ENCODE results near the gene AQP3. TPM values are rescaled to one million over a fixed set of nuclear protein-coding genes. Genes with fewer than 3 reads are reported as not detected.

Gene AQP3
- total and polyA plus RNA-seq, 9 of the 15 experiments (the other 6 are each of a cell fraction or from before 2014, with no cell fraction given) = 4.2 to 31.5 (median 17.6) TPM

DNA sequence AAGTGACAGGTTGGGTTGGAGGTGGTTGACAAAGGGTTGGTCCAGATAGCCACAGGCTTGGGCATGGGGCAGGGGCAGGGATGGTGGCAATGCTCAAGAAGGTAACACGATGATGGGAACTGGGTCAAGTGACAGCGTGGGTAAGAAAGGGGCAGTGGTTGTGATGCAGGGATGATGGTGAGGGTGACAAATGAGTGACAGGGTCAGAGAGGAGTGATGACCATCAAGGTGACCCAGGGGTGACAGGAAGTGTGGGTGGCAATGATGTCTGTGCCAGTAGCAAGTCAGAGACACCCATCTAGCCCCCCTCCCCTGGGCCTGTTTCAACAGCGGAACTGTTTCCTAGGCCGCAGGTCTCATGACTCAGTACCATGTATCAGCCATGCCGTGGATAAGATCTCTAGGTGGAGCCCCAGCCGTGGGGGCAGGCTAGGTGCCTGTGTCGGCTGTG lies 20.5 kb downstream of the AQP3 start (continued):
- TF ChIP-seq ZNF197 (CRISPR knock-in tag; IDR thresholded peaks at IDR 0.05; ENCODE audit: low read depth) (no peak), CHD4 (IDR thresholded peaks at IDR 0.05; ENCODE audit: insufficient read depth, insufficient replicate concordance, low read depth, low read length, poor library complexity, severe bottlenecking) (no peak), HNRNPLL (IDR thresholded peaks at IDR 0.05; ENCODE audit: low read depth, low read length, poor library complexity, severe bottlenecking) (no peak), JUN (IDR thresholded peaks at IDR 0.05; ENCODE audit: borderline replicate concordance, low read depth, low read length) (0 out of 2 replicates have a peak, but pooled peaks have one; percentile 21), JUN (CRISPR knock-in tag; IDR thresholded peaks at IDR 0.05; ENCODE audit: borderline replicate concordance) (no peak), FOS (IDR thresholded peaks at IDR 0.05; ENCODE audit: extremely low read depth, insufficient read length) (no peak), SREBF1 (IDR thresholded peaks at IDR 0.05; ENCODE audit: borderline replicate concordance, low read depth, low read length) (no peak), HES1 (IDR thresholded peaks at IDR 0.05; ENCODE audit: low read depth) (no peak), NFIC (IDR thresholded peaks at IDR 0.05) (no peak), DPF2 (IDR thresholded peaks at IDR 0.05) (0 out of 2 replicates have a peak, but pooled peaks have one; percentile 20), BHLHE40 (IDR thresholded peaks at IDR 0.05; ENCODE audit: low read length) (peak; percentile 15; the same call in 1 of the 2 replicates), ZNF583 (CRISPR knock-in tag; IDR thresholded peaks at IDR 0.05) (0 out of 2 replicates have a peak, but pooled peaks have one; percentile 26), MEIS2 (IDR thresholded peaks at IDR 0.05; ENCODE audit: partially characterized antibody) (peak; percentile 50), CXXC5 (CRISPR knock-in tag; IDR thresholded peaks at IDR 0.05) (0 out of 2 replicates have a peak, but pooled peaks have one; percentile 10), CCNT2 (IDR thresholded peaks at IDR 0.05; ENCODE audit: borderline replicate concordance, extremely low read depth, insufficient read length, low read depth, low read length) (no peak), RBM22 (IDR thresholded peaks at IDR 0.05; ENCODE audit: low read depth, low read length, poor library complexity, severe bottlenecking) (no peak), RAD21 (CRISPR knock-in tag; conservative IDR thresholded peaks at IDR 0.05 in 1 of 2, IDR thresholded peaks at IDR 0.05 in 1 of 2) (no peak), PURB (CRISPR knock-in tag; IDR thresholded peaks at IDR 0.05; ENCODE audit: low read depth) (no peak), CEBPG (CRISPR knock-in tag; IDR thresholded peaks at IDR 0.05) (no peak), CEBPG (tag; conservative IDR thresholded peaks at IDR 0.05 in 1 of 2, IDR thresholded peaks at IDR 0.05 in 1 of 2) (no peak)
- TF ChIP-seq, protein P1, sequence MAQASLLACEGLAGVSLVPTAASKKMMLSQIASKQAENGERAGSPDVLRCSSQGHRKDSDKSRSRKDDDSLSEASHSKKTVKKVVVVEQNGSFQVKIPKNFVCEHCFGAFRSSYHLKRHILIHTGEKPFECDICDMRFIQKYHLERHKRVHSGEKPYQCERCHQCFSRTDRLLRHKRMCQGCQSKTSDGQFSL (CRISPR knock-in tag; IDR thresholded peaks at IDR 0.05) = no peak
- TF ChIP-seq, protein P1 (tag; IDR thresholded peaks at IDR 0.05) = no peak
- TF ChIP-seq, protein P2, sequence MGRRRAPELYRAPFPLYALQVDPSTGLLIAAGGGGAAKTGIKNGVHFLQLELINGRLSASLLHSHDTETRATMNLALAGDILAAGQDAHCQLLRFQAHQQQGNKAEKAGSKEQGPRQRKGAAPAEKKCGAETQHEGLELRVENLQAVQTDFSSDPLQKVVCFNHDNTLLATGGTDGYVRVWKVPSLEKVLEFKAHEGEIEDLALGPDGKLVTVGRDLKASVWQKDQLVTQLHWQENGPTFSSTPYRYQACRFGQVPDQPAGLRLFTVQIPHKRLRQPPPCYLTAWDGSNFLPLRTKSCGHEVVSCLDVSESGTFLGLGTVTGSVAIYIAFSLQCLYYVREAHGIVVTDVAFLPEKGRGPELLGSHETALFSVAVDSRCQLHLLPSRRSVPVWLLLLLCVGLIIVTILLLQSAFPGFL (CRISPR knock-in tag; IDR thresholded peaks at IDR 0.05) = no peak
- TF ChIP-seq, protein P3, sequence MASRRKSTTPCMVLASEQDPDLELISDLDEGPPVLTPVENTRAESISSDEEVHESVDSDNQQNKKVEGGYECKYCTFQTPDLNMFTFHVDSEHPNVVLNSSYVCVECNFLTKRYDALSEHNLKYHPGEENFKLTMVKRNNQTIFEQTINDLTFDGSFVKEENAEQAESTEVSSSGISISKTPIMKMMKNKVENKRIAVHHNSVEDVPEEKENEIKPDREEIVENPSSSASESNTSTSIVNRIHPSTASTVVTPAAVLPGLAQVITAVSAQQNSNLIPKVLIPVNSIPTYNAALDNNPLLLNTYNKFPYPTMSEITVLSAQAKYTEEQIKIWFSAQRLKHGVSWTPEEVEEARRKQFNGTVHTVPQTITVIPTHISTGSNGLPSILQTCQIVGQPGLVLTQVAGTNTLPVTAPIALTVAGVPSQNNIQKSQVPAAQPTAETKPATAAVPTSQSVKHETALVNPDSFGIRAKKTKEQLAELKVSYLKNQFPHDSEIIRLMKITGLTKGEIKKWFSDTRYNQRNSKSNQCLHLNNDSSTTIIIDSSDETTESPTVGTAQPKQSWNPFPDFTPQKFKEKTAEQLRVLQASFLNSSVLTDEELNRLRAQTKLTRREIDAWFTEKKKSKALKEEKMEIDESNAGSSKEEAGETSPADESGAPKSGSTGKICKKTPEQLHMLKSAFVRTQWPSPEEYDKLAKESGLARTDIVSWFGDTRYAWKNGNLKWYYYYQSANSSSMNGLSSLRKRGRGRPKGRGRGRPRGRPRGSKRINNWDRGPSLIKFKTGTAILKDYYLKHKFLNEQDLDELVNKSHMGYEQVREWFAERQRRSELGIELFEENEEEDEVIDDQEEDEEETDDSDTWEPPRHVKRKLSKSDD (conservative IDR thresholded peaks at IDR 0.05; ENCODE audit: low read length) = no peak

Data from K562 (cell line).